Measurements from ENCODE around the gene GNAI3.
A peak's percentile ranks its signal among the peaks of the same experiment; 100 is the strongest.

GNAI3 gene

DNA sequence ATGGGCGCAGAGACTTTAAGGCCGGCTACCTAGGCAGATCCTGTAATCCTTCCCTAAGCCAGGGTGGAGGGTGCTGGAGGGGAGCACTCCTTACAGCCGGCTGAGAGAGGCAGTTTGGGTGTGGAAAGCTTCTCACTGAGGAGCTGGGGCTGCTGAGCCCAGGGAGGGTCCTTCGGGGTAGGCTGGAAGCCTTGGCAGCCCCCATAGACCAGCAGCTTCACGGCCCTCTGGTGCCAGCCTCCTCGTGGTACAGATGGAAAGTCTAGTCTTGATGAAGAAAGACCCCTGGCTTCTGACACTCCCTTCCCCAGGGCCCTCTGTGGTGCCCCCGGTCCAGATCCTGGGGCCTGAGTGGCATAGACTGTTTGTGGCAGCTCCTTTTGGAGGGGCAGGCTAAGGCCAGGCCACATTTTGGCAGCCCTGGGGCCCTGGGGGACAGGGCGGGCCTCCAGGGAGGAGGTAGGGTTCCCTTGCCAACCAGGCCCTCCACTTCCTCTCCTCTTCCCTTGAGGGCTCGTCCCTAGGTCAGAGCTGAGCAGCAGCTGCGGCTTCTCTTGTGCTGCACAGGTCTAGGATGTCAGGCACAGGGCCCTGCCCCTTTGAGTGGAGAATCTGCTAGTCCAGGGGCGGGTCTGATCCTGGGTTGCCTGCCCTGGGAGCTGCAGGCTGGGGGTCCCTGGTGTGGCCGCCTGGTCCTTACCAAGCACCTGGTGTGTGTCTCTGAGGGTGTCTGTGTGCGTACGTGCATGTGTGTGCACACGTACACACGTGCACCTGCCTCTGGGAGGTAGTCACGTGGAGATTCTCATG, 76.0 kb downstream of the GNAI3 start:
- no peak for DNase-seq (ENCODE audit: low spot score)

DNA sequence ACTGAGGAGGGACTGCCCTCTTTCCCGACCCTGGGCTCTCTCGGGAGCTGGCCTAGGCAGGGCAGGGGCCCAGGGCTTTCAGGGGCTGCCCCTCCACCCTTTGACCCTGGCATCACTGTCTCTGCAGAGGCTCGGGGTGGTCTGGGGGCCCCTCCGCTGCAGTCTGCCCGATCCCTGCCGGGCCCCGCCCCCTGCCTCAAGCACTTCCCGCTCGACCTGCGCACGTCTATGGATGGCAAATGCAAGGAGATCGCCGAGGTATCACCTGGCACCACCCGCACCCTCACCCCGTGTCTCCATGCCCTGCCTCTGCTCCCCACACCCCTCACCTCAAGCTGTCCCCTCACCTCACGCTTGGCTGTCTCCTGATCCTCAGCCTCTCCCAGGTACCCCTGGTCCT, 76.8 kb downstream of the GNAI3 start:
- no peak for DNase-seq (ENCODE audit: low spot score)

DNA sequence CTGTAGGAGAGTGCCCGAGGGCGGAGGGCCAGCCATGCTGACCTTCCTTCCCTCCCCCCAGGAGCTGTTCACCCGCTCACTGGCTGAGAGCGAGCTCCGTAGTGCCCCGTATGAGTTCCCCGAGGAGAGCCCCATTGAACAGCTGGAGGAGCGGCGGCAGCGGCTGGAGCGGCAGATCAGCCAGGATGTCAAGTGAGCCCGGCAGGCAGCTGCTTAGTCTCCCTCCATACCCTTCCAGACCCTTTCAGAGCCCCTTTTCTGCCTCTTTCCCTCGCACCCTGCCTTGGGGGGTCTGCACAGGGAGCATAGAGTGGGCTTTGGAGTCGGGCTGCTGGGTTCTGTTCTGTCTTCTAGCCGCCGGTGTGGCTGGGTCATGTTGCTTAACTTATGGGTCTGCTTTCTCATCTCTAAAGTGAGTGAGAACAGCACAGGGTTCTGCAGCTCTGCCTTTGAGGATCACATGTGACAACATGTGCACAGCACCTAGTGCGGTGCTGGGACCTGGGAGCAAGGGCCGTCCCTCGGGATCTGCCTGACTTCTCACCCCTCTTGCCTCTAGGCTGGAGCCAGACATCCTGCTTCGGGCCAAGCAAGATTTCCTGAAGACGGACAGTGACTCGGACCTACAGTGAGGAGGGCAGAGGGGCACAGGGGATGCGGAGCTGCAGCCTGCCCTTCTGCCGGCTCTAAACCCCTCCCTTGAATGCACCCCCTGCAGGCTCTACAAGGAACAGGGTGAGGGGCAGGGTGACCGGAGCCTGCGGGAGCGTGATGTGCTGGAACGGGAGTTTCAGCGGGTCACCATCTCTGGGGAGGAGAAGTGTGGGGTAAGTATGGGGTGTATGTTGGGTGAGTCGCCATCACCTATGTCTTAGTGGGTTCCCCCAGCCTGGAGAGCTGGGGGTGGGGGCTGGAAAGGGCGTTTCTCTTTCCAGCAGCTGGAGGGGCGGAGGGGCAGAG, 77.5 kb downstream of the GNAI3 start:
- no peak for DNase-seq (ENCODE audit: low spot score)

GRCh38 chr1:109626682-109627408, 78.4 kb downstream of the GNAI3 start:
- no peak for DNase-seq (ENCODE audit: low spot score)

DNA sequence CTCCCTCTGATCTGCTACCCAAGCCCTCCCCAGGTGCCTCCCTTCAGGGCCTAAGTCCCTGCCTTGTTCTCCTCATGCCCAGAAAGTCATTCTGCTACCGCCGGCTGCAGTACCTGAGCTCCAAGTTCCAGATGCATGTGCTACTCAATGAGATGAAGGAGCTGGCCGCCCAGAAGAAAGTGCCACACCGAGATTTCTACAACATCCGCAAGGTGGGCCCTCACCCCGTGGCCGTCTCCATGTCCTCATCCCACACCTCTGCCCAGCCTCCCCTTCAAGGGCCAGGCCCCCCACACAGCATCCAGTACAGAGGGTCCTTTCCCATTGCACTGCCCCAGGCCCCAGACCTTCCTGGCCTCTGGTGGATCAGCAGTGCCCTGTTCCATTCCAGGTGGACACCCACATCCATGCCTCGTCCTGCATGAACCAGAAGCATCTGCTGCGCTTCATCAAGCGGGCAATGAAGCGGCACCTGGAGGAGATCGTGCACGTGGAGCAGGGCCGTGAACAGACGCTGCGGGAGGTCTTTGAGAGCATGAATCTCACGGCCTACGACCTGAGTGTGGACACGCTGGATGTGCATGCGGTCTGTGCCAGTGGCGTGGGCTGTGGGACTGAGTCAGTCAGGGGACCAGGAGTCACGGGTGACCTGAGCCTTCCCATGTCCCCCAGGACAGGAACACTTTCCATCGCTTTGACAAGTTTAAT, 79.4 kb downstream of the GNAI3 start:
- no peak for DNase-seq (ENCODE audit: low spot score)

GRCh38 chr1:109628540-109629321, 80.3 kb downstream of the GNAI3 start:
- no peak for DNase-seq (ENCODE audit: low spot score)

DNA sequence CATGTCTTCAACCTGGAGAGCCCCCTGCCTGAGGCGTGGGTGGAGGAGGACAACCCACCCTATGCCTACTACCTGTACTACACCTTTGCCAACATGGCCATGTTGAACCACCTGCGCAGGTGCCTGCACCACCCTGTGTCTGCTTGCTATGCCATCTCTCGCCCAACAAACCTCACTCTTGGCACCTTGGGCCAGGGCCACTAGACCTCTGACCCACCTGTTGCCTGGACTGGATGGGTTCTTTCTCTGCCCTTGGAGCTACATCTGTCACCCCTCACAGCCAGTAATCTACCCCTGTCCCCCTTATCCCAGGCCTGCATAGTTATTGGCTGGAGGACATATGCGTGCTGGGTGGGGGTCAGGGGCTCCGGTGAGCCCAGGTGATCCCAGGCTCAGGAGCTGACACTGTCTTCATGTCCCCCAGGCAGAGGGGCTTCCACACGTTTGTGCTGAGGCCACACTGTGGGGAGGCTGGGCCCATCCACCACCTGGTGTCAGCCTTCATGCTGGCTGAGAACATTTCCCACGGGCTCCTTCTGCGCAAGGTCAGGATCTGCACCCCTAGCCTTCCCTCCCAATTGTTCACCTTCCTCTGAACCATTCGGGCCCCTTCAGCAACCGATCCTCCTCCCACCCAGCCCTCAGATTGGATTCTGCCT, 81.1 kb downstream of the GNAI3 start:
- no peak for DNase-seq (ENCODE audit: low spot score)

GRCh38 chr1:109630081-109630897, 81.9 kb downstream of the GNAI3 start:
- DNase-seq (ENCODE audit: low spot score): no peak

- no peak for DNase-seq (ENCODE audit: low spot score)
These were observed 82.6 kb downstream of the GNAI3 start for GRCh38 chr1:109630898-109631512.

- no peak for DNase-seq (ENCODE audit: low spot score)
These were observed 83.4 kb downstream of the GNAI3 start for GRCh38 chr1:109631513-109632505.

GRCh38 chr1:109632671-109633346, 84.4 kb downstream of the GNAI3 start:
- peak; percentile 78 for DNase-seq (ENCODE audit: low spot score)

DNA sequence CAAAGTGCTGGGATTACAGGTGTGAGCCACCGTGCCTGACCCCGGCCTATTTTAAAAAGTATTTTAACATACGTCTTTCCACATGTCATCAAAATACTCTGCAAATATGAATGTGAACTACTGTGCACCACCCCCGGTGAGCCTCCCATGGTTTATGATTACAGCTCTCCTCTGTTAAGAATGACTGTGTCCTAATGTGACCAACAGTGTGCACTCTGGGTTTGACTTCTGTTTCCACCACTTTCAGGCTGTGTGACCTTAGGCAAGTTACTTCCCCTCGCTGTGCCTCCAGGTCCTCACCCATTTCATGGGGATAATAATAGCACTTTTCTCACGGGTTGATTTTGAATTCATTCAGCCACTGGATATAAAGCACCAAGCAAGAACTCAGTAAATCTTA, 85.9 kb downstream of the GNAI3 start:
- DNase-seq (ENCODE audit: low spot score): no peak

GRCh38 chr1:109634771-109635750, 86.6 kb downstream of the GNAI3 start:
- no peak for DNase-seq (ENCODE audit: low spot score)

- no peak for DNase-seq (ENCODE audit: low spot score)
These were observed 87.4 kb downstream of the GNAI3 start for GRCh38 chr1:109635862-109636200.

DNA sequence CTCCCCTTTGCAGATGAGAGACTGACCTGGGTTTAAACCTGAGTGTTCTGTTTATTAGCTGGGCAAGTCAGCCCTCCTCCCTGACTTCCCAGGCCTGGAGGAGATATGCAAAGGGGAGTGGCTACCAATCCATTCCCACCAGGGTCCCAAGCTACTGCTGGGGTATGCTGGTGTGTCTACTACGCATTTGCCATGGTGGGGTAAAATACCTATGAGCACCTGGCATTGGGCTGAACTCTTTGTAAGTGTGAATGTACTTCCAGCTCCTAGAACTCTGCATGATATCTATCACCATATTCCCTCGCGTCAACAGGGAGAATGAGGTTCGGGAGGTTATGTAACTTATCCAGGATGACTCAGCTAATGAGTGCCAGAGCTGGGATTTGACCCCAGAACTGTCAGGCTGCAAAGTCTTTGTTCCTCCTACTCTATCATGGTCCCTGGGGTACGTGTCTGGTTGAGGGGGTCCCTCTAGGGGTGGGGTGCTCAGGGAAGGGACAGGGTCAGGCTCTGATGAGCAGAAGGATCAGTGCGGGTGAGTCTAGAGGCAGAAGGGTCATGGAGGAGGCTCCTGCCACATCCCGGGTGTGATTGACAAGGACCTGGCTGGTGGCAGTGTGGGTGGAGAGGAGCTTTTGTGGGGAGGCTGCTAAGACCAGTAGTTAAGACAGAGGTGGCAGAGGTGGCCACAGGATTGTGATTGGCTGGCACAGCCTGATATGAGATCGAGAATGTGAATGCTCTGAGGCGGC, 88.0 kb downstream of the GNAI3 start:
- no peak for DNase-seq (ENCODE audit: low spot score)
